Common myeloid progenitor, CD34-positive (primary cell): ENCODE measurements around the gene STAB2.

Source experiments
- CTCF ChIA-PET: fragments of 350-600 bp; sonication (Branson Sonifier 250); formaldehyde crosslinking; loops from one replicate; lab custom pipeline; 2021; ENCODE audit warnings: antibody characterized with exemption; lab: Charles Lee
- POLR2A ChIA-PET: fragments of 350-600 bp; sonication (Branson Sonifier 250); formaldehyde crosslinking; loops from one replicate; lab custom pipeline; 2021; ENCODE audit warnings: antibody characterized with exemption; lab: Charles Lee
- DNase-seq, 3 donors: peaks; one replicate each; pipeline versions ENCODE4 v3.0.0 to v3.0.0-alpha.2; 2013
- H3K27ac ChIP-seq, 2 experiments: 1 replicate in 1 of 2; 2 replicates in 1 of 2; pipeline ENCODE4 v1.7.0; 2013; ENCODE audit warnings: inconsistent platforms in 2 of 2, low read length in 2 of 2, mild to moderate bottlenecking in 2 of 2, low read depth in 1 of 2, moderate library complexity in 1 of 2; ENCODE audit not compliant: severe bottlenecking in 2 of 2, insufficient read depth in 1 of 2, poor library complexity in 1 of 2
- H3K27me3 ChIP-seq, 5 experiments: replicated peaks in 2 of 5; 1 replicate in 3 of 5; 2 replicates in 2 of 5; pipeline versions ENCODE4 v1.6.1 to v1.7.0; 2013; ENCODE audit warnings: low read length in 4 of 5, mild to moderate bottlenecking in 2 of 5, moderate library complexity in 2 of 5, inconsistent platforms in 1 of 5; ENCODE audit not compliant: insufficient read depth in 5 of 5, control insufficient read depth in 4 of 5
- H3K36me3 ChIP-seq, 4 experiments: 1 replicate in 2 of 4; 2 replicates in 2 of 4; pipeline versions ENCODE4 v1.6.1 to v1.7.0; 2013; ENCODE audit warnings: low read length in 3 of 4, control low read depth in 1 of 4, mild to moderate bottlenecking in 1 of 4; ENCODE audit not compliant: control insufficient read depth in 4 of 4, insufficient read depth in 4 of 4
- H3K4me1 ChIP-seq, 4 experiments: 1 replicate in 3 of 4; 2 replicates in 1 of 4; pipeline versions ENCODE4 v1.6.1 to v1.7.1; 2013; ENCODE audit warnings: low read length in 3 of 4, mild to moderate bottlenecking in 3 of 4, control low read depth in 1 of 4, inconsistent platforms in 1 of 4, moderate library complexity in 1 of 4; ENCODE audit not compliant: control insufficient read depth in 4 of 4, insufficient read depth in 4 of 4; ENCODE audit errors: control extremely low read depth in 1 of 4
- H3K4me3 ChIP-seq, 7 experiments: 1 replicate in 4 of 7; 2 replicates in 3 of 7; pipeline versions ENCODE4 v1.5.1 to v1.7.0; 2013; ENCODE audit warnings: mild to moderate bottlenecking in 7 of 7, low read length in 6 of 7, moderate library complexity in 6 of 7, inconsistent platforms in 2 of 7, low read depth in 2 of 7, control low read depth in 1 of 7; ENCODE audit not compliant: insufficient read depth in 4 of 7, control insufficient read depth in 1 of 7; ENCODE audit errors: extremely low read depth in 1 of 7
- H3K9me3 ChIP-seq, 5 experiments: 1 replicate in 4 of 5; 2 replicates in 1 of 5; pipeline versions ENCODE4 v1.6.1 to v1.7.1; 2013; ENCODE audit warnings: low read length in 4 of 5, mild to moderate bottlenecking in 2 of 5, inconsistent platforms in 1 of 5, low read depth in 1 of 5, moderate library complexity in 1 of 5; ENCODE audit not compliant: control insufficient read depth in 4 of 5, insufficient read depth in 2 of 5; ENCODE audit errors: control extremely low read depth in 1 of 5
- WGBS: methylation state at CpG from one replicate; pipeline ENCODE4 v1.1.5; 2013; ENCODE audit not compliant: insufficient coverage; 5-methylcytosine and 5-hydroxymethylcytosine counted together

STAB2 gene

GRCh38 chr12:103762473-103762872 is 175.4 kb downstream of the STAB2 start:
- Histone ChIP-seq H3K4me3 (no peak overlapping the region), H3K36me3 (no peaks in the 10 kb centered on the region), H3K9me3 (no peaks in the 10 kb centered on the region), H3K27ac (no peak overlapping the region), H3K27me3 (no peaks in the 10 kb centered on the region), H3K4me1 (no peaks in the 10 kb centered on the region)
- DNase-seq = no peak
- POLR2A ChIA-PET = no interaction called here
- 90% methylated on average over 5 of the region's 5 CpGs for WGBS
- CTCF ChIA-PET = interaction anchor here (2.1 kb wide), 1 partner anchor 8 kb away, joined by 6 read pairs; no protein-coding TSS in a partner anchor

- ChIA-PET CTCF (interaction anchor here (1.7 kb wide), 2 partner anchors 14 to 105 kb away, joined by 4 to 6 read pairs; no protein-coding TSS in a partner anchor), POLR2A (interaction anchor here (0.6 kb wide), 1 partner anchor 178 kb away, joined by 3 read pairs; no protein-coding TSS in a partner anchor)
- Histone ChIP-seq H3K27ac (no peak overlapping the region), H3K9me3 (no peaks in the 10 kb centered on the region), H3K4me3 (no peak overlapping the region), H3K27me3 (no peaks in the 10 kb centered on the region), H3K4me1 (no peaks in the 10 kb centered on the region), H3K36me3 (no peaks in the 10 kb centered on the region)
- 95% methylated on average over 4 of the region's 5 CpGs for WGBS
- DNase-seq = no peak
Observed at GRCh38 chr12:103765322-103765721, 178.2 kb downstream of the STAB2 start.

- 94% methylated on average over 3 of the region's 6 CpGs for WGBS
- CTCF ChIA-PET = interaction anchor here (1.7 kb wide), 2 partner anchors 15 to 105 kb away, joined by 4 to 6 read pairs; no protein-coding TSS in a partner anchor
- POLR2A ChIA-PET = no interaction called here
- H3K9me3 ChIP-seq = no peaks in the 10 kb centered on the region
- no peak overlapping the region for H3K27ac ChIP-seq
- H3K4me1 ChIP-seq = no peaks in the 10 kb centered on the region
- no peak overlapping the region for H3K4me3 ChIP-seq
- no peak for DNase-seq
- no peaks in the 10 kb centered on the region for H3K36me3 ChIP-seq
- H3K27me3 ChIP-seq = no peaks in the 10 kb centered on the region
Observed at GRCh38 chr12:103766028-103766427, 179.0 kb downstream of the STAB2 start.

- peak in 1 of 3 donors; percentile 5 for DNase-seq
- 100% methylated on average over 6 of the region's 8 CpGs for WGBS
- ChIA-PET CTCF (interaction anchor here (1.1 to 5.7 kb wide), 2 partner anchors 60 to 100 kb away, joined by 3 to 72 read pairs; no protein-coding TSS in a partner anchor), POLR2A (no interaction called here)
- Histone ChIP-seq H3K36me3 (no peaks in the 10 kb centered on the region), H3K9me3 (no peaks in the 10 kb centered on the region), H3K4me3 (no peak overlapping the region), H3K4me1 (no peaks in the 10 kb centered on the region), H3K27me3 (no peaks in the 10 kb centered on the region), H3K27ac (no peak overlapping the region)
Observed at GRCh38 chr12:103768467-103769123, 181.5 kb downstream of the STAB2 start.

GRCh38 chr12:103769240-103769945 is 182.3 kb downstream of the STAB2 start:
- 100% methylated on average over 5 of the region's 9 CpGs for WGBS
- no peaks in the 10 kb centered on the region for H3K27me3 ChIP-seq
- CTCF ChIA-PET = interaction anchor here (0.6 to 5.7 kb wide), 5 partner anchors 9 to 186 kb away, joined by 3 to 72 read pairs (median 14); no protein-coding TSS in a partner anchor
- POLR2A ChIA-PET = interaction anchor here (0.7 kb wide), 1 partner anchor 1104 kb away, joined by 3 read pairs; no protein-coding TSS in a partner anchor
- no peak for DNase-seq
- H3K36me3 ChIP-seq = no peaks in the 10 kb centered on the region
- H3K9me3 ChIP-seq = no peaks in the 10 kb centered on the region
- no peak overlapping the region for H3K4me3 ChIP-seq
- H3K27ac ChIP-seq = no peak overlapping the region
- no peaks in the 10 kb centered on the region for H3K4me1 ChIP-seq

- DNase-seq = peak; percentile 28 to 58 (median 50)
- ChIA-PET POLR2A (no interaction called here), CTCF (interaction anchor here (0.8 to 5.7 kb wide), 15 partner anchors 9 to 149 kb away, joined by 3 to 72 read pairs (median 6); no protein-coding TSS in a partner anchor)
- no peaks in the 10 kb centered on the region for H3K9me3 ChIP-seq
- no peak overlapping the region for H3K27ac ChIP-seq
- no peak overlapping the region for H3K4me3 ChIP-seq
- H3K36me3 ChIP-seq = peaks cover 0 to 2% (median 0%) of the 10 kb centered on the region in 4 experiments
- H3K4me1 ChIP-seq = no peaks in the 10 kb centered on the region
- no peaks in the 10 kb centered on the region for H3K27me3 ChIP-seq
- 74% methylated on average over 3 of the region's 3 CpGs for WGBS
Observed at GRCh38 chr12:103771466-103771865, 184.4 kb downstream of the STAB2 start.
